Measurements from ENCODE around the gene RSRC2.

GRCh38 chr12:122515275-122515674 is 11.5 kb downstream of the RSRC2 start:
- TF ChIP-seq, protein P1, sequence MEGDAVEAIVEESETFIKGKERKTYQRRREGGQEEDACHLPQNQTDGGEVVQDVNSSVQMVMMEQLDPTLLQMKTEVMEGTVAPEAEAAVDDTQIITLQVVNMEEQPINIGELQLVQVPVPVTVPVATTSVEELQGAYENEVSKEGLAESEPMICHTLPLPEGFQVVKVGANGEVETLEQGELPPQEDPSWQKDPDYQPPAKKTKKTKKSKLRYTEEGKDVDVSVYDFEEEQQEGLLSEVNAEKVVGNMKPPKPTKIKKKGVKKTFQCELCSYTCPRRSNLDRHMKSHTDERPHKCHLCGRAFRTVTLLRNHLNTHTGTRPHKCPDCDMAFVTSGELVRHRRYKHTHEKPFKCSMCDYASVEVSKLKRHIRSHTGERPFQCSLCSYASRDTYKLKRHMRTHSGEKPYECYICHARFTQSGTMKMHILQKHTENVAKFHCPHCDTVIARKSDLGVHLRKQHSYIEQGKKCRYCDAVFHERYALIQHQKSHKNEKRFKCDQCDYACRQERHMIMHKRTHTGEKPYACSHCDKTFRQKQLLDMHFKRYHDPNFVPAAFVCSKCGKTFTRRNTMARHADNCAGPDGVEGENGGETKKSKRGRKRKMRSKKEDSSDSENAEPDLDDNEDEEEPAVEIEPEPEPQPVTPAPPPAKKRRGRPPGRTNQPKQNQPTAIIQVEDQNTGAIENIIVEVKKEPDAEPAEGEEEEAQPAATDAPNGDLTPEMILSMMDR (IDR thresholded peaks at IDR 0.05) = no peak
- no peak for TF ChIP-seq POLR2A (IDR thresholded peaks at IDR 0.05)
